ENCODE results near the gene DLK1. TPM values are rescaled to one million over a fixed set of nuclear protein-coding genes. Genes with fewer than 3 reads are reported as not detected.

DLK1 gene
- total and polyA plus RNA-seq, 2 of the 13 experiments (the other 11 are each of a cell fraction or from before 2014, with no cell fraction given) = 95.5 to 312 TPM

- no CpG with 5 or more reads among the region's 2 CpGs for WGBS (ENCODE audit: low lambda C conversion rate)
- Histone ChIP-seq H3K79me2 (ENCODE audit: insufficient read depth, low read length) (no peaks in the 10 kb centered on the region), H3K4me2 (ENCODE audit: low read depth, low read length) (no peak overlapping the region), H2AFZ (ENCODE audit: low read length) (no peak overlapping the region), H3K9me3 (ENCODE audit: low read length) (no peaks in the 10 kb centered on the region), H3K4me1 (ENCODE audit: insufficient read depth, low read length) (peaks cover 36% of the 10 kb centered on the region), H3K36me3 (replicated peaks in 1 of 2; ENCODE audit: control insufficient read depth in 1 of 2, insufficient read depth in 2 of 2, low read length in 2 of 2) (no peaks in the 10 kb centered on the region), H3K4me3 (replicated peaks in 1 of 3; ENCODE audit: insufficient read depth in 1 of 3, low read depth in 2 of 3, low read length in 3 of 3) (no peak overlapping the region), H3K27me3 (ENCODE audit: control insufficient read depth in 1 of 2, insufficient read depth in 2 of 2, low read length in 2 of 2) (no peaks in the 10 kb centered on the region), H3K27ac (ENCODE audit: extremely low read length, insufficient read depth, low read length) (no peak overlapping the region), H4K20me1 (ENCODE audit: insufficient read depth, low read length) (no peaks in the 10 kb centered on the region), H3K9ac (ENCODE audit: insufficient read depth, low read depth, low read length) (no peak overlapping the region)
- in situ Hi-C loops (cut with HindIII; ENCODE audit: extremely low pct_ligation_motif_present, low pct_unique_long_range_greater_than_20kb) = no loop called here
- DNase-seq (ENCODE audit: low spot score) (no peak), FAIRE-seq (no peak), ATAC-seq (no peak)
- ChIA-PET CTCF (ENCODE audit: low intra/inter-chr PET ratio, low total read pairs) (no interaction called here), POLR2A (interaction anchor here (0.8 to 2.4 kb wide), 2 partner anchors 15 to 51 kb away, joined by 4 to 13 read pairs; no protein-coding TSS in a partner anchor)
- intact Hi-C loops (cut with micrococcal nuclease; ENCODE audit: unreplicated experiment) = no loop called here
- no TSS peak for BruUV-seq (replicated peaks)
- TF ChIP-seq, protein P1, sequence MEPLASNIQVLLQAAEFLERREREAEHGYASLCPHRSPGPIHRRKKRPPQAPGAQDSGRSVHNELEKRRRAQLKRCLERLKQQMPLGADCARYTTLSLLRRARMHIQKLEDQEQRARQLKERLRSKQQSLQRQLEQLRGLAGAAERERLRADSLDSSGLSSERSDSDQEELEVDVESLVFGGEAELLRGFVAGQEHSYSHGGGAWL (CRISPR knock-in tag; IDR thresholded peaks at IDR 0.05) = no peak
- no peak for TF ChIP-seq PHF8 (CRISPR knock-in tag; IDR thresholded peaks at IDR 0.05)
- no peak for TF ChIP-seq ARNT2 (CRISPR knock-in tag; IDR thresholded peaks at IDR 0.05; ENCODE audit: low read depth)
- TF ChIP-seq, protein P2, sequence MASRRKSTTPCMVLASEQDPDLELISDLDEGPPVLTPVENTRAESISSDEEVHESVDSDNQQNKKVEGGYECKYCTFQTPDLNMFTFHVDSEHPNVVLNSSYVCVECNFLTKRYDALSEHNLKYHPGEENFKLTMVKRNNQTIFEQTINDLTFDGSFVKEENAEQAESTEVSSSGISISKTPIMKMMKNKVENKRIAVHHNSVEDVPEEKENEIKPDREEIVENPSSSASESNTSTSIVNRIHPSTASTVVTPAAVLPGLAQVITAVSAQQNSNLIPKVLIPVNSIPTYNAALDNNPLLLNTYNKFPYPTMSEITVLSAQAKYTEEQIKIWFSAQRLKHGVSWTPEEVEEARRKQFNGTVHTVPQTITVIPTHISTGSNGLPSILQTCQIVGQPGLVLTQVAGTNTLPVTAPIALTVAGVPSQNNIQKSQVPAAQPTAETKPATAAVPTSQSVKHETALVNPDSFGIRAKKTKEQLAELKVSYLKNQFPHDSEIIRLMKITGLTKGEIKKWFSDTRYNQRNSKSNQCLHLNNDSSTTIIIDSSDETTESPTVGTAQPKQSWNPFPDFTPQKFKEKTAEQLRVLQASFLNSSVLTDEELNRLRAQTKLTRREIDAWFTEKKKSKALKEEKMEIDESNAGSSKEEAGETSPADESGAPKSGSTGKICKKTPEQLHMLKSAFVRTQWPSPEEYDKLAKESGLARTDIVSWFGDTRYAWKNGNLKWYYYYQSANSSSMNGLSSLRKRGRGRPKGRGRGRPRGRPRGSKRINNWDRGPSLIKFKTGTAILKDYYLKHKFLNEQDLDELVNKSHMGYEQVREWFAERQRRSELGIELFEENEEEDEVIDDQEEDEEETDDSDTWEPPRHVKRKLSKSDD (CRISPR knock-in tag; IDR thresholded peaks at IDR 0.05; ENCODE audit: low read depth) = no peak
- no peak for TF ChIP-seq ATF3 (CRISPR knock-in tag; IDR thresholded peaks at IDR 0.05)
- TF ChIP-seq, protein P3, sequence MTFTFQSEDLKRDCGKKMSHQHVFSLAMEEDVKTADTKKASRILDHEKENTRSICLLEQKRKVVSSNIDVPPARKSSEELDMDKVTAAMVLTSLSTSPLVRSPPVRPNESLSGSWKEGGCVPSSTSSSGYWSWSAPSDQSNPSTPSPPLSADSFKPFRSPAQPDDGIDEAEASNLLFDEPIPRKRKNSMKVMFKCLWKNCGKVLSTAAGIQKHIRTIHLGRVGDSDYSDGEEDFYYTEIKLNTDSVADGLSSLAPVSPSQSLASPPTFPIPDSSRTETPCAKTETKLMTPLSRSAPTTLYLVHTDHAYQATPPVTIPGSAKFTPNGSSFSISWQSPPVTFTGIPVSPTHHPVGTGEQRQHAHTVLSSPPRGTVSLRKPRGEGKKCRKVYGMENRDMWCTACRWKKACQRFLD (CRISPR knock-in tag; IDR thresholded peaks at IDR 0.05; ENCODE audit: borderline replicate concordance) = no peak
- no peak for TF ChIP-seq HOXA5 (CRISPR knock-in tag; IDR thresholded peaks at IDR 0.05)
- no peak for TF ChIP-seq EZH2 (conservative IDR thresholded peaks at IDR 0.05; ENCODE audit: low read depth, low read length)
- TF ChIP-seq SAFB2 (CRISPR knock-in tag; IDR thresholded peaks at IDR 0.05; ENCODE audit: borderline replicate concordance, low read depth) = no peak
- no peak for TF ChIP-seq KAT7 (CRISPR knock-in tag; IDR thresholded peaks at IDR 0.05; ENCODE audit: borderline replicate concordance)
- TF ChIP-seq RBAK (CRISPR knock-in tag; IDR thresholded peaks at IDR 0.05) = no peak
- TF ChIP-seq ZNF251 (CRISPR knock-in tag; IDR thresholded peaks at IDR 0.05) = no peak
Observed at GRCh38 chr14:100765296-100765695, 38.6 kb downstream of the DLK1 start.
